GM19351 (cell line): Measurements from ENCODE around the gene INKA2.

Experiments
- ATAC-seq: cut with Tn5 transposase; IDR thresholded peaks from one replicate; pipeline ENCODE4 v1.9.1; 2021; ENCODE audit warnings: mild to moderate bottlenecking, moderate library complexity; ENCODE audit not compliant: unreplicated experiment

The INKA2 gene

DNA sequence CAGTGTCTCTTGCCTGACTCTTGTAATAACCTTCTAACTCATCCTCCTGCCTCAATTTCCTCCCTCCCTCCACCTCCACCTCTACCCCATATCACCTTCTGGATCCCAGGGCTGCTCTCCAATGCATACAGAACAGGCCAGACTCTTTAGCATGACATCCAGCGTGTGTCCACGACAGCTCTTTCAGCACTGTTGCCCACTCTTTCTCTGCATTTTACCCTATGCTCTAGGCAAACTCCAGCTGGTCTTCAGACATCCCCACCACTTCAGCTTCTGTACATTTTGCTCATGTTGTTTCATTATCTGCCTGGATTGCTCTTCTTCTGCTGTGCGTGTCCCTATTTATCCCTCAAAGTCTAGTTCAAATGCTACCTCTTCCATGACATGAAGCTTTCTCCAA is 4.8 kb downstream of the INKA2 start:
- no peak for ATAC-seq

DNA sequence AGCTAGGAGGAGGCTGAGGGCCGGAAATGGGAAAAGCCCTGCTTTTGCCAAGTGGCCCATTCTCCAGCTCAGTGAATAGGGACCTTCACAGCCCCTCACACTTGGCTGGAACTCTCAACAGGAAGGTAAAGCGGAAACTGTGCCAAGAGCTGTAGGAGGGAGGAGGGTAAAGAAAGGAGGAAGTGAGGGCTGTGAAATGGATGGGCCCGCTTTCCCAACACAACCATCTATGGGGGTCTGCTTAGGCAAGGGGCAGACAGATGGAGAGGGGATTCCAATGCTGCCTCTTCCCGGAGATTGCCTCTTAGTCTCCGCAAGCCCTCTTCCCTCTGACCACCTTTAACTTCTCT is 5.2 kb downstream of the INKA2 start:
- no peak for ATAC-seq

DNA sequence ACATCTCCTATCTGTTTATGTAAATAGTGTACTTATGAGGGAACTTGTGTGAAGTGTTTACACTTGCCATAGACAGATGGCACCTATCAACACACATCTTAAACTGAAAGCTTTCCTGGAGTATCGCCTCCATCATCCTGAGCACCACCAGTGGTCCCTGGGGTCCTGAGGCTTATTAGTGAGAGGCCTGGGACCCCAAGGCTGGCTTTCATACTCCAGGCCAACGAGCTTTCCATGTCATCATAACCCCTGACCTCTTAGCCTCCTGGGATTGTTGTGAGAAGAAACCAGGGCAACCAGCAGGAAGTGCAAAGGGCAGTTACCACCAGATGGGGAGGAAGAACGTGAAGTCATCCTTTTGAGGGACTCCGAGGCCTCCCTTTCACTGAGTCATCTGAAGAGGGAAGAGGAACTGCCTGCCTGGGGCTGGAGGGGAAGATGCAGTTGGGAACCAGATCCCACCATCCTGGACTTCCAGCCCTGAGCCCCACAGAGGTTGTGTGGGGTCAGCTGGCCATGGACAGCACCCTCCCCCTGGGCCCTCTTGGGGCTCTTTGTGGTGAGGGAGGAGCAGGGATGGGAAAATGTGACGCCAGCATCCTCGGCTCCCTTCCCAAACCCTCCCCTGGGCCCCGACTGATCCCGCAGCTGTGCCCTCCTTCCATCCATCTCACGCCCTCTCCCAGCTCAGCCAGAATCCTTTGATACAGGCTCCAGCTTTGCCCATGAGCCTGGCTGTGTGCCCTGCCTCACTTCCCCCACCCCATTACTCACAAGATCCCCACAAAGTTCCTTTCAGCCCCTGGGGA is 5.8 kb downstream of the INKA2 start:
- no peak for ATAC-seq

DNA sequence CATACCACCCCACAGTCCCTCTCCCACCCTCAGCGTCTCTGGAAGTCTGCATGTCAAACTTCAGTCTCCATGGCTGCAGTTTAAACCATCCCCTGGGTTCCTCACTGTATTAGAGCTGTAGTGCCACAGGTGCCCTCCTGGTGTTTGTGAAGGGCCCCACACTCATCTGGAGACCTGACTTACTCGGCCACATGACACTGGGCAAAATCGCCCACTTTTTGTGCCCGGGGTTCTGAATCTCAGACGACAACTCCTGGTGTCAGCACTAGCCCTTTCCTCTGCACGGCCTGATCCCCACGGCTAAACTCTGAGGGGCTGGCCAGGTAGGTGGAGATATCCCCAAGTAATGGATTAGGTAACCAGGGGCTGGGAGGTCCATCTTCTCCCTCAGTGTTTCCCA is 6.5 kb downstream of the INKA2 start:
- ATAC-seq = no peak

DNA sequence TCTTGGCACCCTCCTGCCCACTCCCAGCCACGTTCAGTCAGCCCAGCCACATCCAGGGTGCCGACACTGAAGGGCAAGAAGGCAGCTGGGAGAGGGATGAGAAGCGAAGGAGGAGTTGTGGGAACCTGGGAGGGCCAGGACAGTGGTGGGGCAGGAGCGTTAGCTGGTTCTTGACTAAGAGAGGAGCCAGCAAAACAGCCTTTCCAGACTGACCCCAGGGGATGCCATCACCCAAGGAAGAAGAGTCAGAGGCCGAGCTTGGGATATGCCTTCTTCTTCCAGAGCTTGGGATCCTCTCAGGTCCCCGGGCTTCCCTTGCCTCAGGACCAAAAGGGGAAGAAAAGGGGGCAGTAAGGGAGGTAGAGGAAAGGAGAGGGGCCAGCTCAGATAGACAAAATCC is 7.2 kb downstream of the INKA2 start:
- ATAC-seq = no peak

DNA sequence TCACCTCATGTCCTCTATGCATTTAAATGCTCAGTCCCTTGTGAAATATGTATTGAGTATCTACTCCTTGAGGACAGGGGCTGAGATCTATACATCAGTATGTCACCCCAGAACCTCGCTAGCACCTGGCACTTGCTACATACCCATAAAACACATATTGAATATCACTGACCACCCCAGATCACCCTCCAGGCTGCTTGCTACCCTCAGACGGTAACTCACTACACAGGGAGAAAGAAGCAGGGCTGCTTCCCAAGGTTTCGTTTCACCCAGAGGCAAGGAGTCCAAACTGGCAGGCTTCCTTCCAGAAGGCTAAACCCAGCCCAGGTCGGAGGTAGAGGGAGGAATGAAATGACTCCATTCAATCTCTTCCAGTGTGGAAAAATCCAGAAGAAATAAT is 8.5 kb downstream of the INKA2 start:
- no peak for ATAC-seq

DNA sequence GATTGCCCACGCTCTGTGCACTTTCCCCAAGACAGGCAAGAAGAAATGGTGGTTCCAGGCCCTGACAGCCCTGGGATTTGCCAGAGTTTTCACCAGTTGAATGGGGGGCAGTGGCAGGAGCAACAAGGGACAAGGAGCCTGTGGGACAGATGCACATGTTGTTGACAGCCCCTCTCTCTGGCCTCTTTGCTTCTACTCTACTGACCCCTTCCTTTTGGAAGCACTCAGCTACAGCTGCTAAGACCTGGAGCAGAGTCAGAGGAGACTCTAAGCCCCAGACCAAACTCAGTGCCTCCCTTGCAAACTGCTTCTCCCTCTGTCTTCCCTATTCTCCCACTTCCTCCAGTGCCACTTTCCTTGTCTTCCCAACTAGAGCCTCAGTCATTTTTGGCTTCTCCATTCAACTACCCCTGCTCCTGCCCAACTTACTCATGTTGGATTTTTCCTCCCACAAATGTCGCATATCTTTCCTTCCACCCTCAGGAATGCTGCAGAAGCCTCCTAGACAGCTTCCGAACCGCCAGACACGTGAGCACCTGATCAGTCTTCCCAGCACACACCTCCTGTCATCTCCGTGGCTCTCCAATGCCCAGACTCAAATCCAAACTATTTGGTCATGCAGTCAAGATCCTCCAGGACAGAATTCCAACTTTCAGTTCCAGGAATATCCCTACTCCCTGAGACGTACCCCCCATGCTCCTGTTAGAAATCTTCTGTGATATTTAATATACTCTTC is 9.1 kb downstream of the INKA2 start:
- no peak for ATAC-seq

DNA sequence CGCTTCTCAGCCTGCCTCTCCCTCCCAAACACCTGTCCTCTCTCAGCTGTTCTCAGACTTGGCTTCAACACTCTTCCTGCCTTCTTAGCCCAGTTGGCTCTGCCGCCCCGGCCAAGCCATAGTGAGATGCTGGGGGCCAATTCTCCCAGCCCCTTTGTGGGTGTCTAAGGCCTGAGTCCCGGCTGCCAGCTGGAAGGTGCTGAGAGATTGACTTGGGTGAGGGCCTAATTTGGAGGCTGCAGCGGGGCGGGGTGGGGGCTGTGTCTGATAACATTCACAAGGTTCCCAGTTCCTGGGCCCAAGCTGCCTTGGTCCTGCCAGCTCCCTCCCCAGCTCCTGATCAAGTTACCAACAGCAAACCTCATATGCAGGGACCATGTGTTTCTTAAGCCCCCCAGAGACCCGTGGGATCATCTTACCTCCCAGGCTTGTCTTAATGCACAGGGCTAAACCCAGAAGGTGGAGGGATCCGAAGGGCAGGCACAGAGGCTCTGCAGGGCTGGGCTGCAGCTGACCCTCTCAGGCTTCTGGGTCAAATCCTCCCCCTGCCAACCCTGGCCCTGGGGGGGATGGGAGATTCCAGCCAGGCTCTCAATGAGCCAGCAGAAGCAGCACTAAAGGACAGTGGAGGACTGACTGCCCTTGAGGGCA is 9.8 kb downstream of the INKA2 start:
- ATAC-seq = no peak

DNA sequence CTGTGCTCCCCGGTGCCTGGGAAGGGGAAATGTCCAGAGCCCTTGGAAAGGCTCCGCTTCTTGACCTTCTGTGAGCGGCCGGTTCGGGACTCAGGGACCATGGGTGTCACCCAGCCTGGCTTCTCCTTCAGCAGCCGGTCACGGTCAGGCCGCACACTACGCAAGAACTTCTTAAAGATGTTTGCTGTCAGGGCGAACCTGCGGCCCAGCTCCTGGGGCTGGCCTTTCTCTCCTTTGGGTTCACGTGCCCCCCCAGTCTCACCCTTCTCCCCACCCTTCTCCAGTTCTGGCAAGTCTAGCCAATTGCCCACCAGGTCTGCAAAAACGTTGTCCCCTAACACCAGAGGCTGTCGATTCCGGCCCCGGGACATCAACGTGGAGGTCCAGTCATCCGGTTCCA is 12.1 kb downstream of the INKA2 start:
- no peak for ATAC-seq

DNA sequence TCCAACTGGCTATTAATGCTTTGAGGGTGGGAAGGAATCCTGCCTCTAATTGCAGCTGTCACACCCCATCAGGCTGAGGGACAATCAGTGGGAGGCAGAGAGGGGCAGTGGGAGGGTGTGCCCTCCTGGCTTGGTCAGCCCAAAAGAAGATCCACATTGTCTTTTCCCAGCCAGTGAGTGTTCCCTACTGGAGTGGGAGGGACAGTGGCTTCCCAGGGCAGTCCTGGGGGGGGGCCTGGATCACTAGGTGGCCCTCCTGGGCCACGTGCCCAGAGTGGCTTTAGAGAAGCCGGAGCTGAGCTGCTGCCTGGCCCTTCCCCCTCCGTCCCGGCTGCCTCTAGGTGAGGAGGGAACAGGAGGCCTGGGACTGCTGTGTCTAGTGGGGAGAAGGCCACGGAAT is 14.0 kb downstream of the INKA2 start:
- no peak for ATAC-seq

DNA sequence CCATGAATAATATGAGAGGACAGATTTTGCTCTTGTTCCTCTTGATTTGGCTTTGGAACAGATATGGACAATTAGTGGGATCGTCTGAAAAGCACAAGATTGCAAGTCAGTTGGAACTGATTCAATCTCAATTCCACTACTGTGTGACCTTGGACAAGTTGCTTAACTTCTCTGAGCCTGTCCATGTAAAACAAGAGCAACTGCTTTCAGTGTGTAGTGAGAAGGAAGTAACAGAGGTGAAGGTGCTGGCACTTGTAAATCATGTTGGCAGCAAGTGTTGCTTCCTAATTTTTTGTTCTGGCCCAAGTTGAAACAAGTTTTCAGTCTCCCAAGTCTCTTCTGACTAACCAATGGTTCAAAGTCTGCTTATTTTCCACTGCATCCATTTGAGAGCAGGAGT is 15.3 kb downstream of the INKA2 start:
- ATAC-seq = no peak

DNA sequence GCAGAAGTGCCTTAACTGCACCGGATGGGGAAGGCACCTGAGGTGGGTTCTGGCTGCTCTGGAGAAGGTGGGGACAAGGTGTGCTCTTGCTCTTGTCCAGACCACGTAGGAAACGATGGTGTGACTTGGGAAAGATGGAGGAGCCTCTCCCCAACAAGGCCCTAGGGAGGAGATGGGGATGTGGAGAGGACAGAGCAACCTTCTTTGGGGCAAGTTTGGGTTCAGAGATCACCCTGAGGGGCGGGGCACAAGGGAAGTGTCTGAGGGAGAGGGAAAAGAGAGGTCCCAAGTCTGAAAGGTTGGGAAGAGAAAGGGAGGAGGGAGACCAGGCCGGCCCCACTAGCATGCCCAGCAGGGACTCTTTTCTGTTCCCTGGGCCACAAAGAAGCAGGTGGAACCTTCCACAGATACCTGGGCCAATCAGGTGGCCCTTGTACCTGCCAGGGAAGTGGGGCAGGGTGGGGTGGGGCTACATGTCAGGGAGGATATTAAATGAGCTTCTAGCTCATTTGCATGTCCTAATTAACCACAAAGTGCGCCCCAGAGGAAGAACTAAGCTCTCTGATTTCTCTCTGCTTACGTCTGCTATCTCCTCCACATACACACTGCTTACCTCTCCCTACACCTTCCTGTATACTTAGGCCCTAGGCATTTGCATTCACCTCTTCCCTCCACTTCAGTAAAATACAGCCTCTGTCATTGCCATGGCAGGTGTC is 15.9 kb downstream of the INKA2 start:
- ATAC-seq = no peak

DNA sequence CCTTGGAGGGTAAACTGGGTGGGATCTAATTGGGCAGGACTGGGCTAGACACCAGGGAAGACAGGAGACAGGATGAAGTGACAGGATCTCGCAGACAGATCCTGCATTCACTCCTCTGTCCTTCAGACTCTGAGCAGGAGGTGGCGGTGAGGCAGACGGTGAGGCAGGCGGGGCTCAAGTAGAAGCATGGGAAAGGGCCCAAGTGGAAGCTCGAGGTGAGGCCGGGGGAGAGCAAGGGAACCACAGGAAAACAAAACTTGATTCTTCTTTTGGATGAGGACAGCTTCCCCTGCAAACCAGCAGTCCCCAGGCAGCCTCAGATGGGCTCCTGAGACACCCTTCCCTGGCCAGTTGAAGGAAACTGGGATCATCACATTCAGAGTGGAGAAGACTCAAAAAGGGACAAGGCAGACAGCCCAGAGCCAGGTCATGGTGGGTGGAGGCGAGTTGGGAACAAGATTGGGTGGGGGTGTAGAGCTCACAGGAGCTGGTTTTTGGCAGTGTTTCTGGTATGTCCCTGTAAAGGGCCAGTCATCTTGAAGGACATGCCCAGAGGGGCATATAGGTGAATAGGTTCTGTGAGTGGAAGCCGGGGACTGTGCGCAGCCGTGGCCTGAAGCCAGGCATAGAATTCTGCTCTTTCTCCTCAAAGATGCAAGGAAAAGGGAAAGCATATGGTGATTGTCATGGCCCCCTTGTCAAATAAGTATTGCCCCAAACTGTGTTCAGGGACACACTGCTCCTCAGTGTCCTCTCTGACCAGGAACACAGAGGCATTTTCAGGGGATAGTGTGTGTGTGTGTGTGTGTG is 18.0 kb downstream of the INKA2 start:
- ATAC-seq = no peak

DNA sequence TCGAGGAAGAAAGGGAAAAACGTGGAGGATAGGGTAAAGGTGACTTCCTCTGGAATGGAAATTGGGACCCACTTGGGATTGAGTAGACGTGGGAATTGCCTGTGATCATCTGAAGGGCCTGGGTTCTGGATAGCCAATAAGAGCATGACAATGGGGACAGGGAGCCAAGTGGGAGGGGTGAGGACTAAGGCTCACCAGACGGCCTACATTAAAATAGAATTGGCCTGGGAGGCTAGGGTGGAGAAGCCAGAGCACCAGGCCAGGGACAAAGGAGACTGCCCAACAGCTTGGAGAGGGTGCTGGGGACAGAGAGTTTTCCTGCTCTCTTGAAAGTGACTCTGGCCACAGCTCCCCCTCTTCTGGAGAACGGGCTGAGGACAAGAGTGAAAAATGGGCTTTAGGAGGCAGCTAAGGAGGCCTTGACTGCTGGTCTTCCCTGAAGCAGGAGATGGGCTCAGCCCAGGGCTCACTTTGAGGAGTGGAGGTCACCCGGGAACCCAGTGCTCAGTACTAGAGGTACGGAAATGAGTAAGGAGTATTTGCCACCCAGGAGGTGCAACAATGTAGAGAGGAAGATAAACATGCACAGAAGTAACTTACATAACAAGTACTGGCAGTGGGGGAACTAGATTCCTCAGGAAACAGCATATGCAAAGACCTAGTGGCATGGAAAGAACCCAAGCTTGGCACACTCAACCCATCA is 18.8 kb downstream of the INKA2 start:
- ATAC-seq = no peak

DNA sequence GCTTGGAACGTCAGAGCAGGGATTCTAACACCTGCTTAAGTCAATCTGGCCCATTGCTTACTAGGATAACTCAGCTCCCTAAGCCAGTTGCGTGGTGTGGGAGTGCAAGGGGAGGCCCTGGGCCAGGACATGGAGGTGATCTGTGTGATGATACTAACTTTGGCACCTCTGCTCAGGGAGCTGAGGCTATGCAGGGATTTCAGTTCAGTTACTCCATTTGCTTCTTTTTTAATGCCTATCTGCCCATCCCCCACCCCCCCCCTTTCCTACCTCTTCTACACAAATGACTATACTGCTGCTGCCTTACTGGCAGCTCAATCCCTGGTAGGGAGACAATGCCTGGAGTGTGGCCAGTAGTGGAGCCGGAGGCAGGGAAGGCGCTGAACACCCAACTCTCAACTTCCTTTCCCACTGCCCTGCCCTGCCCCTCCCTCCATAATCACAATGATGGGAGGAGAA is 19.5 kb downstream of the INKA2 start:
- ATAC-seq = no peak

DNA sequence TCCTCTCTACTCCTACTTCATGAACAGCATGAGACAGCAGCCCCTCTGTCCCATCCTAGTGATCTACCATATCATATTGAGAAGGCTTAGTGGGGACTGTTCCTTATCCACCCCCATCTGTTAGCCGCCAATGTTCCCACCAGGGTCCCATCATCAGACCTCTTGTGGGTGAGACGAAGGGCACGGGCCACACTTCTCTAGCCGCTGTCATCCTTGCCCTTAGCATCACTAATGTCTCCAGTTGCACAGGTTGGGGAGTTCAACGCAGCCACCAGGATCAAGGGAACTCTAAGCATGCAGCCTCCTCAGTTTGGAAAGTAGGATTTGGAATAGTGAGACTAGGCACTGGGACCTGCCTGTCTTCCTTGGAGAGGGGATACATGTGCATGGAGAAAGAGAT is 20.1 kb downstream of the INKA2 start:
- no peak for ATAC-seq

DNA sequence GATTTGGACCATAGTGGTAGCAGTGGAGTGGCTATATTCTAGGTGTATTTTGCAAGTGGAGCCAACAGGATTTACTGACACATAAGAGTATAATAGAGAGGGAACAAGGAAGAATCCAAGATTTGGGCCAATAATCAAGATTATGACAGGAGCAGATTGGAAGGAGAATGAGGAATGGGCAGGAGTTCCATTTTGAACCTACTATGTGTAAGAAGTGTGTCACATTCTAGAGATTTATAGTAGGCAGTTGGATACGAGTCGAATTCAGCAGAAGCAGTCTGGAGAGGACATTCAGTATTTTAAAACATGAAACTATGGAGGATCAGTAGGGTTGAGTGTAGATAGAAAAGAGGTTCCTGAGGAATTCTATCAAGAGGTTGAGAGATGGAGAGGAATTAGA is 21.7 kb downstream of the INKA2 start:
- no peak for ATAC-seq

DNA sequence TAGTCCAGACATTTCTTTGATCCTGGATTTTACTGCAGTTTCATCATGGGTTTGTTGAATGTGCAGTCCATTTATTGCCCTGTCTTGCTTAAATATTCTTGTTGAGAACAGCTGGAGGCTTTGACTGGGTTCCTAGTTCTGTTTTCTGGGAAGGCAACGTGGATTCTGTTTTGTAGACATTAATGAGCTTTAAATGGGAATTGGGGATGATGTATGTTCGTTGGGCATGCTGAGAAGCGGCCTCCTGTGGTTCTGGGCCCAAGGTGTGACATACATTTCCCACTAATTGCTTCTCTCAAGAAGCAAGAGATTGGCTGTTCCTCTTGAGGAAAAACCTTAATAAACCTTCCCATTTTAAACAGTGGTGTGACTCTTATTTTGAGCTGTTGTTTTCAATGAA is 22.9 kb downstream of the INKA2 start:
- no peak for ATAC-seq

DNA sequence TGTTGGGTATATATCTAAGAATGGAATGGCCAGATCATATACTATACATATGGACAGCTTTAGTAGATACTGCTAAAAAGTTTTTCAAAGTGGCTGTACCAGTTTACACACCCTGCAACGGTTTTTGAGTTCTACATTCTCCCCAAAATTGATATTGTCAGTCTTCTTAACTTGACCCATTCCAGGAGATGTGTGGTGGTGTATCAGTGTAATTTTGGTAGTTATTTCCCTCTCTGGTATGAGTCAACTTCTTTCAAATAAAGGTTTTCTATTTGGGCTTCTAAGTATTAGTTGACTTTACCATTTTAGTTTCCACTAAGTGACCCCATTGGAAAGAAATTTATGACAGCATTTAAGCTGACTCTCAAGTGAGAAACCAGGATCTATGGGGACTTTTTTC is 29.2 kb downstream of the INKA2 start:
- ATAC-seq = no peak

DNA sequence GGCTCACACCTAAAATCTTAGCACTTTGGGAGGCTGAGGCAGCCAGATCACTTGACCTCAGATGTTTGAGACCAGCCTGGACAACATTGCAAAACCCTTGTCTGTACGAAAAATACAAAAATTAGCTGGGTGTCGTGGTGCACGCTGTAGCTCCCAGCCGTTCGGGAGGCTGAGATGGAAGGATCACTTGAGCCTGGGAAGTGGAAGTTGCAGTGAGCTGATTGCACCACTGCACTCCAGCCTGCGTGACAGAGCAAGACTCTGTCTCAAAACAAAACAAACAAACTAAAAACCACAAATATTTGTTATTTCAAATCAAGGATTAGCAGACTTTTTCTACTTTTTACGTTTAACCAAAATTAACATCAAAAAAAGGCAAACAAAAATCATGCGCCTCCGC is 31.3 kb downstream of the INKA2 start:
- ATAC-seq = no peak
